Tibial nerve (tissue), 4 donors: ENCODE results near the gene COL8A2.

Experiments used
- CTCF ChIP-seq, 5 experiments: fragments of 200-600 bp in 3 of 5; fragments of 450-650 bp in 2 of 5; sonication (generic) in 3 of 5; IDR thresholded peaks; one replicate each; pipeline ENCODE4 v1.5.1; 2016 to 2019; ENCODE audit warnings: antibody characterized with exemption in 5 of 5, mild to moderate bottlenecking in 3 of 5, moderate library complexity in 2 of 5
- EP300 ChIP-seq, 2 donors: sonication (generic); formaldehyde crosslinking; IDR thresholded peaks; one replicate each; pipeline ENCODE4 v1.6.1; 2017; ENCODE audit warnings: antibody characterized with exemption in 2 of 2, mild to moderate bottlenecking in 1 of 2
- POLR2A ChIP-seq, 2 donors: fragments of 450-650 bp; IDR thresholded peaks; one replicate each; pipeline ENCODE4 v1.6.1; 2017; ENCODE audit warnings: antibody characterized with exemption in 2 of 2, mild to moderate bottlenecking in 2 of 2, moderate library complexity in 2 of 2

- TF ChIP-seq CTCF (IDR thresholded peaks at IDR 0.05) (no peak), EP300 (IDR thresholded peaks at IDR 0.05) (peak in 1 of 2 donors; percentile 54), POLR2A (IDR thresholded peaks at IDR 0.05) (no peak)
These were observed 1.7 kb downstream of the COL8A2 start for GRCh38 chr1:36123356-36123755.
